Measurements from ENCODE around the gene CSNK1A1.

The CSNK1A1 gene

DNA sequence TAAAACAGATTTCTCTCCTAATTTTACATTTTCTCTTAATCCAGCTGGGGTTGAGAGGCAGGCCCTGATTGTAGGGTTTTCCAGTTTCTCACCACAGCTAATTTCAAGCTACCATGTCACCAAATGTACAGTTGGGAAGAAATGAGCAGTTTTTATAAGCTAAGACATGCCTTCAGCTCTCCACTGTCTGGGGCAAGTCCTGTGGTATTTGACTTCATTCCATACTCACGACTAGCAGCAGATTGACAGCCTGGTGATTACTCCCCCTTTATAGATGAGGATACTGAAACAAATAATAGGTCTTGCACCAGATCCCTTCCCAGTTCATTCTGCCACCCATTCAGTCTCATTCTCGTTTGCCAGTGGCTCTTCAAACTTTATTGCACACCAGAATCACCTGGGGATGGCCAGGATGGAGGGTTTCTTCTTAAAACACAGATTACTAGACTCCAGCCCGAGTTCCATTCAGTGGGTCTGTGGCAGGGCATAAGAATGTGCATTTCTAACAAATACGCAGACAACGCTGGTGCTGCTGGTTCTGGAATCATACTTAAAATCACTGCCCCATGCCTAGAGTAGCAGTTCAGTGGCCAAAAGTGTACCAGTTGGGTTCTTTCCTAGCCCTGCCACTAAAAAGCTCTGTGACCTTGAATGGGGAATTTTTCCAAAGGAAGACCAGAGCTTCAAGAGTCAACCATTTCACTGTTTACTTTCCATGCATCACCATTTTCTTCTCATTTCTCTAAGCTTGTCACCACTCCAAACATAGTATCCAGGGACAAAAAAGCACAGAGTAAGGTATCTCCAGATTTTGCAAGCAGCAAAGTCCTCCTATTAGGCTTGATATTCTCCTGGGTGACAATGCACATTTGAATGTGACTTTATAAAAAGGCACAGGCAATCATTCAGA is 64.3 kb downstream of the CSNK1A1 start:
- no peak for DNase-seq (ENCODE audit: extremely low spot score)
- POLR2A ChIA-PET, result no interaction called here
- TF ChIP-seq, protein P1, sequence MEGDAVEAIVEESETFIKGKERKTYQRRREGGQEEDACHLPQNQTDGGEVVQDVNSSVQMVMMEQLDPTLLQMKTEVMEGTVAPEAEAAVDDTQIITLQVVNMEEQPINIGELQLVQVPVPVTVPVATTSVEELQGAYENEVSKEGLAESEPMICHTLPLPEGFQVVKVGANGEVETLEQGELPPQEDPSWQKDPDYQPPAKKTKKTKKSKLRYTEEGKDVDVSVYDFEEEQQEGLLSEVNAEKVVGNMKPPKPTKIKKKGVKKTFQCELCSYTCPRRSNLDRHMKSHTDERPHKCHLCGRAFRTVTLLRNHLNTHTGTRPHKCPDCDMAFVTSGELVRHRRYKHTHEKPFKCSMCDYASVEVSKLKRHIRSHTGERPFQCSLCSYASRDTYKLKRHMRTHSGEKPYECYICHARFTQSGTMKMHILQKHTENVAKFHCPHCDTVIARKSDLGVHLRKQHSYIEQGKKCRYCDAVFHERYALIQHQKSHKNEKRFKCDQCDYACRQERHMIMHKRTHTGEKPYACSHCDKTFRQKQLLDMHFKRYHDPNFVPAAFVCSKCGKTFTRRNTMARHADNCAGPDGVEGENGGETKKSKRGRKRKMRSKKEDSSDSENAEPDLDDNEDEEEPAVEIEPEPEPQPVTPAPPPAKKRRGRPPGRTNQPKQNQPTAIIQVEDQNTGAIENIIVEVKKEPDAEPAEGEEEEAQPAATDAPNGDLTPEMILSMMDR (IDR thresholded peaks at IDR 0.05; ENCODE audit: control extremely low read depth, extremely low read depth, low read depth, missing control alignments), result no peak
- CTCF ChIA-PET, result interaction anchor here (1.3 to 1.9 kb wide), 3 partner anchors 9 to 12 kb away, joined by 3 to 5 read pairs (median 4); no protein-coding TSS in a partner anchor

- CTCF ChIA-PET, result interaction anchor here (0.8 to 1.9 kb wide), 6 partner anchors 9 to 63 kb away, joined by 3 to 5 read pairs (median 3); no protein-coding TSS in a partner anchor
Observed at GRCh38 chr5:149485655-149486615, 65.3 kb downstream of the CSNK1A1 start.

GRCh38 chr5:149481485-149481884 is 69.8 kb downstream of the CSNK1A1 start:
- ChIA-PET CTCF (interaction anchor here (0.9 to 1.6 kb wide), 3 partner anchors 83 to 410 kb away, joined by 3 read pairs; no protein-coding TSS in a partner anchor), POLR2A (no interaction called here)
- no peak for DNase-seq (ENCODE audit: extremely low spot score)
- TF ChIP-seq, protein P1 (IDR thresholded peaks at IDR 0.05; ENCODE audit: control extremely low read depth, extremely low read depth, low read depth, missing control alignments), result no peak

More at GRCh38 chr5:149485655-149486615, 65.3 kb downstream of the CSNK1A1 start:
- POLR2A ChIA-PET, result no interaction called here
- TF ChIP-seq, protein P1 (IDR thresholded peaks at IDR 0.05; ENCODE audit: control extremely low read depth, extremely low read depth, low read depth, missing control alignments), result no peak
- DNase-seq (ENCODE audit: extremely low spot score), result no peak

DNA sequence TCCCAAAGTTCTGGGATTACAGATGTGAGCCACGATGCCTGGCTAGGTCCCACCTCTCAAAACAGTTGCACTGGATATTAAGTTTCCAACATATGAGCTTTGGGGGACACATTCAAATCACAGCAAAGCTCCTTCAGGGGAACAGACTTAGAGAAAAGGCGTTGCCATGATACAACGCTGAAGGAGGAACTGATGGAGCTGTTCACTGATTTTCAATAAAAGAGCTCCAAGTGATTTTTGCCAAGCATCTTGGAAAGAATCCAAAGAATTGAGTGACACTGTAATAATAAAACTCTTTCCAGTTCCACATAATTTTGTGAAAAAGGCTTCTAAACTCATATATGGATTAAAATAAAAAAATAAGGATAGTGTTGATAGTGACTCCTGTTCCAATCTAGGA is 72.5 kb downstream of the CSNK1A1 start:
- TF ChIP-seq, protein P1 (IDR thresholded peaks at IDR 0.05; ENCODE audit: control extremely low read depth, extremely low read depth, low read depth, missing control alignments), result no peak
- ChIA-PET POLR2A (interaction anchor here (0.7 kb wide), 1 partner anchor 548 kb away, joined by 5 read pairs; no protein-coding TSS in a partner anchor), CTCF (interaction anchor here (0.8 to 1.7 kb wide), 3 partner anchors 9 to 93 kb away, joined by 3 to 4 read pairs (median 3); no protein-coding TSS in a partner anchor)
- DNase-seq (ENCODE audit: extremely low spot score), result no peak

DNA sequence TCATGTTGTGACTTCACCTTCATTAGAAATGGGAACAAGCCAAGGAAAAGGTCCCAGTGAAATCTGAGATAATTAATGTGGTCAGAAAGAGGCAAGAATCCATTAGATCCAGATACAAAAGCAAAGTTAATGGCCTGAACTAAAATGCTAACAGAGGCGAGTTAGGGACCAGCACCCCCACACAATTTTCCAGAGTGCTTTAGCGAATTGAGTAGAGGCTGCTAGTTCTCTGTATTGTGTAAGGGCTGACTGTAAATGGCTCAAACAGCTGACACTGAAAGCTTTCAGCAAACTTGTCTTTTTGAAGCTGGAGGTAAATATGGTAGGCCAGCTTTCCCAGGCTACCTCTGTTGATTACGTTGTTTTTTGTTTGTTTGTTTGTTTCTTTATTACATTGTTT is 75.5 kb downstream of the CSNK1A1 start:
- TF ChIP-seq, protein P1 (IDR thresholded peaks at IDR 0.05; ENCODE audit: control extremely low read depth, extremely low read depth, low read depth, missing control alignments), result no peak
- ChIA-PET CTCF (interaction anchor here (1.2 to 2.5 kb wide), 6 partner anchors 10 to 142 kb away, joined by 3 to 12 read pairs (median 4); partner anchors contain the start of gene CSNK1A1), POLR2A (interaction anchor here (0.6 kb wide), 1 partner anchor 64 kb away, joined by 3 read pairs; no protein-coding TSS in a partner anchor)
- DNase-seq (ENCODE audit: extremely low spot score), result no peak

Measured in GM10248 (cell line).